NCI-H2171 (cell line): ENCODE data around the gene TENT5C.

Experiments used
- DNase-seq: peaks from one replicate; lab custom pipeline; 2025; lab: John Stamatoyannopoulos, UW

The TENT5C gene

GRCh38 chr1:117657949-117658660, 52.3 kb downstream of the TENT5C start:
- no peak for DNase-seq

- no peak for DNase-seq
Measured at GRCh38 chr1:117658676-117659075, 52.8 kb downstream of the TENT5C start.

- no peak for DNase-seq
Measured at GRCh38 chr1:117659550-117660270, 53.9 kb downstream of the TENT5C start.

GRCh38 chr1:117660271-117660965, 54.6 kb downstream of the TENT5C start:
- no peak for DNase-seq

- DNase-seq = no peak
Measured at GRCh38 chr1:117661027-117661426, 55.2 kb downstream of the TENT5C start.

GRCh38 chr1:117662667-117663066, 56.8 kb downstream of the TENT5C start:
- DNase-seq = no peak

GRCh38 chr1:117663156-117663902, 57.5 kb downstream of the TENT5C start:
- no peak for DNase-seq

- DNase-seq = no peak
Measured at GRCh38 chr1:117664314-117664713, 58.5 kb downstream of the TENT5C start.

GRCh38 chr1:117665556-117666270, 59.9 kb downstream of the TENT5C start:
- DNase-seq = no peak

- no peak for DNase-seq
Measured at GRCh38 chr1:117669572-117669971, 63.7 kb downstream of the TENT5C start.

- DNase-seq = no peak
Measured at GRCh38 chr1:117670976-117671780, 65.3 kb downstream of the TENT5C start.

GRCh38 chr1:117671781-117672501, 66.1 kb downstream of the TENT5C start:
- no peak for DNase-seq

GRCh38 chr1:117672756-117673155, 66.9 kb downstream of the TENT5C start:
- DNase-seq = no peak

- DNase-seq = no peak
Measured at GRCh38 chr1:117673405-117673804, 67.6 kb downstream of the TENT5C start.

GRCh38 chr1:117674521-117675400, 68.9 kb downstream of the TENT5C start:
- no peak for DNase-seq

GRCh38 chr1:117675907-117676430, 70.1 kb downstream of the TENT5C start:
- no peak for DNase-seq

- no peak for DNase-seq
Measured at GRCh38 chr1:117676615-117677130, 70.8 kb downstream of the TENT5C start.
